ENCODE measurements around the gene GUCY1A2.

The GUCY1A2 gene

DNA sequence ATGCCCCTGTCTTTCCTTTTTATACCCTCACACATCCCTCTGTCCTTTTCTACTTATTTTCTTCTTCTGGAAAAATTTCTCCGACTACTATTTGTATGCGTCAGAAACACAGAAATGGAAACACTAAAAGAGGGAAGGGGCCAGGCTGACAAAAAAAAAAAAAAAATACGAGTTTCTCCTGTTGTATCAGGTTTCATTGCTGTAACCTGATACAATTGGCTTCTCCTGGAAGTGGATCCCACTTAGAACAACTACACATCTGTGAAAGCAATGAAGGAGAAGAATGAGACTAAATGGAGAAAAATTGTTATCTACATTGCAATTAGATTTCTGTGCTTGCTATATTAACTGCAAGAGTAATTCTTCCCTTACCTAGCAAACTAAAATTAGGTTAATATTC, 393.9 kb downstream of the GUCY1A2 start:
- DNase-seq: no peak

Measured in SHP77 (cell line).